ENCODE data around the gene WBP1.

GRCh38 chr2:74450570-74451190 is 7.6 kb upstream of the WBP1 start:
- TF ChIP-seq, protein P1, sequence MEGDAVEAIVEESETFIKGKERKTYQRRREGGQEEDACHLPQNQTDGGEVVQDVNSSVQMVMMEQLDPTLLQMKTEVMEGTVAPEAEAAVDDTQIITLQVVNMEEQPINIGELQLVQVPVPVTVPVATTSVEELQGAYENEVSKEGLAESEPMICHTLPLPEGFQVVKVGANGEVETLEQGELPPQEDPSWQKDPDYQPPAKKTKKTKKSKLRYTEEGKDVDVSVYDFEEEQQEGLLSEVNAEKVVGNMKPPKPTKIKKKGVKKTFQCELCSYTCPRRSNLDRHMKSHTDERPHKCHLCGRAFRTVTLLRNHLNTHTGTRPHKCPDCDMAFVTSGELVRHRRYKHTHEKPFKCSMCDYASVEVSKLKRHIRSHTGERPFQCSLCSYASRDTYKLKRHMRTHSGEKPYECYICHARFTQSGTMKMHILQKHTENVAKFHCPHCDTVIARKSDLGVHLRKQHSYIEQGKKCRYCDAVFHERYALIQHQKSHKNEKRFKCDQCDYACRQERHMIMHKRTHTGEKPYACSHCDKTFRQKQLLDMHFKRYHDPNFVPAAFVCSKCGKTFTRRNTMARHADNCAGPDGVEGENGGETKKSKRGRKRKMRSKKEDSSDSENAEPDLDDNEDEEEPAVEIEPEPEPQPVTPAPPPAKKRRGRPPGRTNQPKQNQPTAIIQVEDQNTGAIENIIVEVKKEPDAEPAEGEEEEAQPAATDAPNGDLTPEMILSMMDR (conservative IDR thresholded peaks at IDR 0.05 in 1 of 2, IDR thresholded peaks at IDR 0.05 in 1 of 2; ENCODE audit: extremely low read depth in 1 of 2, insufficient read depth in 1 of 2, low read depth in 1 of 2, low read length in 2 of 2) = no peak
- no peak for TF ChIP-seq EZH2 (IDR thresholded peaks at IDR 0.05; ENCODE audit: borderline replicate concordance, low read length)
